GM12878 (cell line): ENCODE results near the gene CALCR. TPM values are rescaled to one million over a fixed set of nuclear protein-coding genes. Genes with fewer than 3 reads are reported as not detected.

Experiments used
- ATAC-seq: fragments of 200-7000 bp; cut with Tn5 transposase; 3 replicates; pipeline ENCODE4 v1.9.1; 2020; ENCODE audit warnings: mild to moderate bottlenecking, moderate library complexity
- BruUV-seq: library from RNA; stranded (reverse); fragments of 400-500 nt; replicated peaks from 2 replicates; lab custom pipeline; 2021; lab: Mats Ljungman, UMichigan
- CTCF ChIA-PET: fragments of 300-600 bp; sonication (Branson Sonifier 250); formaldehyde crosslinking; extraction: SDS; loops from one replicate; lab custom pipeline; 2021; ENCODE audit warnings: inconsistent platforms; lab: Yijun Ruan, JAX
- POLR2A ChIA-PET: fragments of 350-600 bp; formaldehyde crosslinking; extraction: SDS; loops from one replicate; lab custom pipeline; 2021; ENCODE audit warnings: inconsistent platforms; lab: Charles Lee
- RAD21 ChIA-PET: fragments of 300-600 bp; sonication (Branson Sonifier 250); formaldehyde crosslinking; loops from one replicate; lab custom pipeline; 2023; ENCODE audit warnings: antibody characterized with exemption; ENCODE audit not compliant: unreplicated experiment; lab: Charles Lee
- SMC1A ChIA-PET: fragments of 300-600 bp; sonication (Branson Sonifier 250); formaldehyde crosslinking; loops from one replicate; lab custom pipeline; 2023; ENCODE audit not compliant: unreplicated experiment, uncharacterized antibody; lab: Charles Lee
- DNase-seq: peaks from one replicate; pipeline ENCODE4 v3.0.0-alpha.2; 2011; ENCODE audit warnings: low read depth, low spot score
- FAIRE-seq: peaks from 3 replicates; lab custom pipeline; 2011; peaks lifted over from hg19 to GRCh38; lab: Jason Lieb, UNC
- H2AFZ ChIP-seq: 2 replicates; pipeline ENCODE4 v1.6.0; 2011; ENCODE audit warnings: low read depth, low read length, control low read depth; ENCODE audit not compliant: control insufficient read depth
- H3K27ac ChIP-seq: 2 replicates; pipeline ENCODE4 v1.5.1; 2011; ENCODE audit warnings: control low read depth; ENCODE audit not compliant: control insufficient read depth, insufficient read depth
- H3K27me3 ChIP-seq, 2 experiments: replicated peaks in 1 of 2; 2 replicates each; pipeline versions ENCODE4 v1.6.0 to v1.6.1; 2011; ENCODE audit warnings: low read length in 1 of 2; ENCODE audit not compliant: control insufficient read depth in 2 of 2, insufficient read depth in 2 of 2
- H3K36me3 ChIP-seq, 2 experiments: 2 replicates each; pipeline ENCODE4 v1.5.1; 2011; ENCODE audit warnings: low read length in 1 of 2; ENCODE audit not compliant: control insufficient read depth in 2 of 2, insufficient read depth in 2 of 2
- H3K4me1 ChIP-seq: 2 replicates; pipeline ENCODE4 v1.6.1; 2011; ENCODE audit warnings: mild to moderate bottlenecking, low read length, moderate library complexity, mixed read lengths; ENCODE audit not compliant: control insufficient read depth, insufficient read depth
- H3K4me2 ChIP-seq: 2 replicates; pipeline ENCODE4 v1.6.0; 2011; ENCODE audit warnings: control low read depth; ENCODE audit not compliant: control insufficient read depth, insufficient read depth
- H3K4me3 ChIP-seq: fragments of 200-600 bp; sonication (generic); 2 replicates; pipeline ENCODE4 v1.5.1; 2016
- H3K79me2 ChIP-seq: 2 replicates; pipeline ENCODE4 v1.6.0; 2011; ENCODE audit warnings: low read length; ENCODE audit not compliant: control insufficient read depth, insufficient read depth
- H3K9ac ChIP-seq: 2 replicates; pipeline ENCODE4 v1.8.0; 2011; ENCODE audit warnings: low read length, control low read depth, mixed read lengths; ENCODE audit not compliant: control insufficient read depth, insufficient read depth
- H3K9me3 ChIP-seq: replicated peaks from 3 replicates; pipeline ENCODE4 v1.5.1; 2011; ENCODE audit warnings: mild to moderate bottlenecking, low read length; ENCODE audit not compliant: control insufficient read depth, insufficient read depth
- H4K20me1 ChIP-seq: 2 replicates; pipeline ENCODE4 v1.6.0; 2011; ENCODE audit not compliant: control insufficient read depth, insufficient read depth
- ATF2 ChIP-seq: IDR thresholded peaks from 2 replicates; pipeline ENCODE4 v1.6.1; 2012; ENCODE audit warnings: low read length, inconsistent platforms
- FOXM1 ChIP-seq: IDR thresholded peaks from 2 replicates; pipeline ENCODE4 v1.6.1; 2012; ENCODE audit warnings: low read depth, mild to moderate bottlenecking, inconsistent platforms, low read length, moderate library complexity
- GABPA ChIP-seq: IDR thresholded peaks from 2 replicates; pipeline ENCODE4 v1.6.1; 2014; ENCODE audit warnings: antibody characterized with exemption, low read depth, mild to moderate bottlenecking, inconsistent platforms
- NFXL1 ChIP-seq: fragments of 450-650 bp; IDR thresholded peaks from 2 replicates; pipeline ENCODE4 v1.6.1; 2017; ENCODE audit warnings: antibody characterized with exemption, mild to moderate bottlenecking, borderline replicate concordance
- RBBP5 ChIP-seq: fragments of 200-600 bp; sonication (generic); conservative IDR thresholded peaks from 2 replicates; pipeline ENCODE4 v1.6.1; 2016
- RELB ChIP-seq: fragments of 450-650 bp; IDR thresholded peaks from 2 replicates; pipeline ENCODE4 v1.6.1; 2017; ENCODE audit warnings: low read depth, mild to moderate bottlenecking, moderate library complexity
- REST ChIP-seq: IDR thresholded peaks from 2 replicates; pipeline ENCODE4 v1.6.1; 2012; ENCODE audit warnings: mild to moderate bottlenecking, low read depth, low read length
- TARDBP ChIP-seq: IDR thresholded peaks from 2 replicates; pipeline ENCODE4 v1.6.1; 2016; ENCODE audit warnings: borderline replicate concordance
- ZNF274 ChIP-seq: IDR thresholded peaks from one replicate; pipeline ENCODE4 v1.8.0; 2011; ENCODE audit not compliant: insufficient read length, insufficient read depth
- WGBS: methylation state at CpG from one replicate; pipeline ENCODE4 v1.1.6; 2016; ENCODE audit warnings: low lambda C conversion rate; ENCODE audit not compliant: insufficient replicate concordance, insufficient coverage; ENCODE audit errors: missing lambda C conversion rate; 5-methylcytosine and 5-hydroxymethylcytosine counted together
- in situ Hi-C: fragments of 300-500 bp; cut with MboI; formaldehyde crosslinking; loops from 9 replicates; pipeline ENCODE4 v1.14.3; 2018; ENCODE audit warnings: mixed read lengths
- intact Hi-C: fragments of 100-400 bp; cut with micrococcal nuclease; formaldehyde crosslinking; loops from one replicate; pipeline ENCODE4 v1.14.2; 2022; ENCODE audit not compliant: unreplicated experiment
- polyA plus RNA-seq, 11 experiments: library from polyadenylated mRNA; depleted of rRNA in 4 of 11; unstranded in 6 of 11; stranded (reverse) in 5 of 11; fragments of >200 nt; fragmentation: Nextera tagmentation in 4 of 11; fragmentation: Illumina TruSeq in 1 of 11; extraction: Ambion mirVana in 4 of 11; extraction: Trizol in 1 of 11; gene quantifications; 1 replicate in 1 of 11; 2 replicates in 10 of 11; pipeline versions ENCODE4 v1.2.1 to v1.2.3, GENCODE V29; 2011 to 2016; ENCODE audit warnings: inconsistent platforms in 2 of 11, missing spikeins in 2 of 11, low read depth in 1 of 11
- total RNA-seq, 4 experiments: library from RNA; depleted of rRNA in 3 of 4; stranded (reverse); fragments of >200 nt in 3 of 4; fragmentation: Illumina TruSeq in 1 of 4; extraction: Trizol in 1 of 4; gene quantifications; 2 replicates each; pipeline versions ENCODE4 v1.2.1 to v1.2.3, GENCODE V29; 2013 to 2021

The CALCR gene
- total and polyA plus RNA-seq, 10 of the 15 experiments (the other 5 are each of a cell fraction or from before 2014, with no cell fraction given), result not detected

DNA sequence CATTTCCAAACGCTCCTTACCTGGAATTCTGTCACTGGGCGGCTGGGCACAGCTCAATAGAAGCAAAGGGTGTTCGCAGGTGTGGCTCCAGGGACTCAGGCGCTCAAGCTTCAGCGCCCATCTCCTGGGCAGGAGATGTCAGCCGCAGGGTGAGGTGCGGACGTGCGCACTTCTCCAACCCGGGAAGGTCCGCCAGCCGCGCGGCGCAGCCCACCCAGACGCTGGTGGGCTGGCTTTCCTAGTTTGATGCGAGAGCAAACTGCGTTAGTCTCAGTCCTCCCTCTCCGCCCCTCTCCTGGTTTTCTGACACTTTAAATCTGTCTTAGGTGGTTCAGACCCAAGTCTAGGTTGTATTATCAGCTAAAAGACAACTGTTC, 267 bp downstream of the CALCR start:
- peaks cover 0 to 6% of the 10 kb centered on the region in 2 experiments; a peak in 2 of 4 replicates for H3K27me3 ChIP-seq
- RAD21 ChIA-PET, result no interaction called here
- POLR2A ChIA-PET, result no interaction called here
- SMC1A ChIA-PET, result no interaction called here
- H3K4me2 ChIP-seq, result no peak overlapping the region
- no peak for ATAC-seq
- H3K4me3 ChIP-seq, result no peak overlapping the region
- H3K36me3 ChIP-seq, result no peaks in the 10 kb centered on the region
- TF ChIP-seq GABPA (no peak), FOXM1 (no peak), REST (no peak), RBBP5 (no peak), ZNF274 (no peak), ATF2 (no peak), NFXL1 (no peak), TARDBP (no peak), RELB (no peak)
- TF ChIP-seq, all 136 proteins: peak for 0
- WGBS, result 14% methylated on average over 18 of the region's 19 CpGs
- Histone ChIP-seq H3K27ac (no peak overlapping the region), H3K4me1 (no peaks in the 10 kb centered on the region), H3K9me3 (no peaks in the 10 kb centered on the region), H4K20me1 (no peaks in the 10 kb centered on the region), H2AFZ (no peak overlapping the region), H3K9ac (no peak overlapping the region), H3K79me2 (no peaks in the 10 kb centered on the region)
- FAIRE-seq, result no peak
- CTCF ChIA-PET, result no interaction called here
- in situ Hi-C loops, result no loop called here
- intact Hi-C loops, result no loop called here
- DNase-seq, result no peak
- no TSS peak for BruUV-seq
